Measurements from ENCODE around the gene NAPA.

Gene NAPA

GRCh38 chr19:47547199-47547598 is 32.3 kb upstream of the NAPA start:
- no peaks in the 10 kb centered on the region for H3K9me3 ChIP-seq (ENCODE audit: low read length)
- H2AFZ ChIP-seq (ENCODE audit: low read length): no peak overlapping the region
- no peaks in the 10 kb centered on the region for H3K4me1 ChIP-seq (ENCODE audit: insufficient read depth, low read length, severe bottlenecking)
- H3F3A ChIP-seq (ENCODE audit: insufficient read depth, low read length): no peaks in the 10 kb centered on the region
- 0 out of 2 replicates have a peak, but pooled peaks cover 3% of the 10 kb centered on the region for H3K27me3 ChIP-seq (ENCODE audit: insufficient read depth, low read length)
- TF ChIP-seq EZH2 (IDR thresholded peaks at IDR 0.05; ENCODE audit: borderline replicate concordance, low read length): no peak
- TF ChIP-seq, protein P1, sequence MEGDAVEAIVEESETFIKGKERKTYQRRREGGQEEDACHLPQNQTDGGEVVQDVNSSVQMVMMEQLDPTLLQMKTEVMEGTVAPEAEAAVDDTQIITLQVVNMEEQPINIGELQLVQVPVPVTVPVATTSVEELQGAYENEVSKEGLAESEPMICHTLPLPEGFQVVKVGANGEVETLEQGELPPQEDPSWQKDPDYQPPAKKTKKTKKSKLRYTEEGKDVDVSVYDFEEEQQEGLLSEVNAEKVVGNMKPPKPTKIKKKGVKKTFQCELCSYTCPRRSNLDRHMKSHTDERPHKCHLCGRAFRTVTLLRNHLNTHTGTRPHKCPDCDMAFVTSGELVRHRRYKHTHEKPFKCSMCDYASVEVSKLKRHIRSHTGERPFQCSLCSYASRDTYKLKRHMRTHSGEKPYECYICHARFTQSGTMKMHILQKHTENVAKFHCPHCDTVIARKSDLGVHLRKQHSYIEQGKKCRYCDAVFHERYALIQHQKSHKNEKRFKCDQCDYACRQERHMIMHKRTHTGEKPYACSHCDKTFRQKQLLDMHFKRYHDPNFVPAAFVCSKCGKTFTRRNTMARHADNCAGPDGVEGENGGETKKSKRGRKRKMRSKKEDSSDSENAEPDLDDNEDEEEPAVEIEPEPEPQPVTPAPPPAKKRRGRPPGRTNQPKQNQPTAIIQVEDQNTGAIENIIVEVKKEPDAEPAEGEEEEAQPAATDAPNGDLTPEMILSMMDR (IDR thresholded peaks at IDR 0.05; ENCODE audit: low read length): no peak
- H3K79me2 ChIP-seq (ENCODE audit: insufficient read depth, low read length): no peaks in the 10 kb centered on the region
- no peak overlapping the region for H3K27ac ChIP-seq (ENCODE audit: low read depth, low read length, poor library complexity, severe bottlenecking)
- H3K4me3 ChIP-seq (ENCODE audit: low read depth, low read length, poor library complexity, severe bottlenecking): no peak overlapping the region
- H3K9me2 ChIP-seq (ENCODE audit: low read depth, low read length): no peaks in the 10 kb centered on the region
- no peaks in the 10 kb centered on the region for H3K36me3 ChIP-seq (ENCODE audit: insufficient read depth, low read length)
- H3K4me2 ChIP-seq (ENCODE audit: low read length): no peak overlapping the region
- H3K9ac ChIP-seq (ENCODE audit: low read length): no peak overlapping the region
- no peaks in the 10 kb centered on the region for H4K20me1 ChIP-seq (ENCODE audit: insufficient read depth, low read length)

GRCh38 chr19:47545061-47545948 is 30.4 kb upstream of the NAPA start:
- H2AFZ ChIP-seq (ENCODE audit: low read length): no peak overlapping the region
- no peaks in the 10 kb centered on the region for H3K4me1 ChIP-seq (ENCODE audit: insufficient read depth, low read length, severe bottlenecking)
- 0 out of 2 replicates have a peak, but pooled peaks cover 3% of the 10 kb centered on the region for H3K27me3 ChIP-seq (ENCODE audit: insufficient read depth, low read length)
- no peaks in the 10 kb centered on the region for H3K9me2 ChIP-seq (ENCODE audit: low read depth, low read length)
- H3F3A ChIP-seq (ENCODE audit: insufficient read depth, low read length): no peaks in the 10 kb centered on the region
- no peaks in the 10 kb centered on the region for H3K36me3 ChIP-seq (ENCODE audit: insufficient read depth, low read length)
- no peaks in the 10 kb centered on the region for H3K79me2 ChIP-seq (ENCODE audit: insufficient read depth, low read length)
- no peak overlapping the region for H3K9ac ChIP-seq (ENCODE audit: low read length)
- no peak overlapping the region for H3K27ac ChIP-seq (ENCODE audit: low read depth, low read length, poor library complexity, severe bottlenecking)
- no peaks in the 10 kb centered on the region for H4K20me1 ChIP-seq (ENCODE audit: insufficient read depth, low read length)
- no peaks in the 10 kb centered on the region for H3K9me3 ChIP-seq (ENCODE audit: low read length)
- H3K4me2 ChIP-seq (ENCODE audit: low read length): no peak overlapping the region
- TF ChIP-seq, protein P1 (IDR thresholded peaks at IDR 0.05; ENCODE audit: low read length): no peak
- H3K4me3 ChIP-seq (ENCODE audit: low read depth, low read length, poor library complexity, severe bottlenecking): no peak overlapping the region

DNA sequence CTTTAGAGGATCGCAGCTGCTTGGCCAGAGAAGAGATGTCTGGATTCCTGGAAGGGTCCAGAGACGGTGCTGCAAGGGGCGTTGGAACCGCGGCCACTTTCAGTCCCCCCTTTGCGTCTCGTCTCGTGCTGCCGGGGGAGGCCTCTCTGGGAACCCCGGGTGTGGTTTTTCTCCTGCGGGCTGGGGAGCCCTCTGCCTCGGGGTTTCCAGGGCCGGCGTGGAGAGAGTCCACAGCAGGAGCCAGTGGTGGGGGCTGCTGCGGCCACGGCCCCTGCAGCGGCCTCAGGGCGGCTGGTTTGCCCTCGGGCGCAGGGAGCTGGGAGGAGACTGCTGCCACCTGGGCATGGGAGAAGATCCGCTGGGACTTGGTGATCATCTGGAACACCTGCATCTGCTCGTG is 29.6 kb upstream of the NAPA start:
- Histone ChIP-seq H3K27me3 (ENCODE audit: insufficient read depth, low read length) (0 out of 2 replicates have a peak, but pooled peaks cover 3% of the 10 kb centered on the region), H3K4me3 (ENCODE audit: low read depth, low read length, poor library complexity, severe bottlenecking) (no peak overlapping the region)

More for the DNA sequence above, 29.6 kb upstream of the NAPA start:
- Histone ChIP-seq H3K9me3 (ENCODE audit: low read length) (no peaks in the 10 kb centered on the region), H3K36me3 (ENCODE audit: insufficient read depth, low read length) (no peaks in the 10 kb centered on the region), H4K20me1 (ENCODE audit: insufficient read depth, low read length) (no peaks in the 10 kb centered on the region), H3K9ac (ENCODE audit: low read length) (no peak overlapping the region), H3F3A (ENCODE audit: insufficient read depth, low read length) (no peaks in the 10 kb centered on the region), H3K9me2 (ENCODE audit: low read depth, low read length) (no peaks in the 10 kb centered on the region), H2AFZ (ENCODE audit: low read length) (no peak overlapping the region), H3K4me2 (ENCODE audit: low read length) (no peak overlapping the region), H3K79me2 (ENCODE audit: insufficient read depth, low read length) (no peaks in the 10 kb centered on the region), H3K4me1 (ENCODE audit: insufficient read depth, low read length, severe bottlenecking) (no peaks in the 10 kb centered on the region), H3K27ac (ENCODE audit: low read depth, low read length, poor library complexity, severe bottlenecking) (no peak overlapping the region)
- TF ChIP-seq EZH2 (IDR thresholded peaks at IDR 0.05; ENCODE audit: borderline replicate concordance, low read length): no peak
- TF ChIP-seq, protein P1 (IDR thresholded peaks at IDR 0.05; ENCODE audit: low read length): no peak
